ENCODE results near the gene CHST11. TPM values are rescaled to one million over a fixed set of nuclear protein-coding genes. Genes with fewer than 3 reads are reported as not detected.

The CHST11 gene
- total RNA-seq, 1 donor from 2014 or later = 20.6 TPM

DNA sequence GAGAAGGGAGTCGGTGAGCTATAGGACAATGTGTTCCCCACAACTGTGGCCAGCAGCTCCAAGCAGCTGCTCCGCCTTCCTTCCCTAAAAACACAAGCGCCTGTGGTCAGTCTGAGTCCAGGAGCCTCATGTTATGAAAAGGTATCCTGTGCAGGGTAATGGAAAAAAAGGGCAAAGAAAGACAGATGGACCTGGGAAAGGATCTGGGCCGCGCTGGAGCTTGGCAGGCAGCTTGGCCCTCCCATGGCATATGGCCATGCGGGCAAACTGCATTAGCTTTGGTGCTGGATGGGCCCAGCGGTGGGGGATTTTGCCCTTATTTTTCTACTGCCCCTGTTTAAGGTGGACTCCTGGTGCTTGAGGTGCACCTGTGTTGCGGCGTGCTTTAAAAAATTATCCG lies 23.7 kb upstream of the CHST11 start:
- no peak for DNase-seq (ENCODE audit: low read depth)

- no peak for DNase-seq (ENCODE audit: low read depth)
These were observed 22.6 kb upstream of the CHST11 start for GRCh38 chr12:104434129-104434528.

- no peak for DNase-seq (ENCODE audit: low read depth)
These were observed 21.6 kb upstream of the CHST11 start for GRCh38 chr12:104435175-104435574.

DNA sequence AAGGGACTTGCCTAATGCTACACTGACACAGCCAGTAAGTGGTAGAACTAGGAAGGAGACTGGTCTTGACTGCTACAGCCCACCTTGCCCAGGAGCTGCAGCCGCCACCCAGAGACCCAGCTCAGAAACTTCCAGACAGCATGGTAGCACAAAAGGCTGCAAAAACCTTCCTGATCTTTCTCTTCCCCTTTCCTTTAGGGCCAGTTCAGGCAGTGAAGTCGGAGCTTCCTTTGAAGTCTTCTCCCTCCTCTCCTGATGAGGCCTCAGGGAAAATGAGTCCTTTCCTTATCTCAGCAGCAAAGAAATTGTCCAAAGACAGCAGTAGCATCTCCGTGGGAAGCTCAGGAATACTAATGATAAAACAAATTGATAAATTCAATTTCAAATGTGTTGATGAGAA lies 21.0 kb upstream of the CHST11 start:
- DNase-seq (ENCODE audit: low read depth) = no peak

DNA sequence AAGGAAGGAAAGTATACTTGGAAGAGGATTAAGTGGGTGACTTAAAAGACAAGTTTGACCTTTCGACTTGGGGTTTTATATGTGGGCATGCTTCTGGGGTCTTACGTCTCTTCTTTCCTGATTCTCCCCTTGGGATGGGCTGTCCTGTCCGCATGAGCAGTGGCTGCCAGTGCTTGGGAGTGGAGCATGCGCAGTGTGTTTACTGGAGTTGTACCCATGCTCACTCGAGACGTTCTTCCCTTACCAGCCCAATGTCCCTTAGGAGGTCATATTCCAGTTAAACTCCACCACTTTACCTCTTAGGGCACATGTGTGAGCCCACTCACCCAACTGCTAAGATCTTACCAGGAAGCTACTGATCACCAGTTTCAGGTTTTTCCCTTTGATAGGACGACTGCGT lies 20.0 kb upstream of the CHST11 start:
- no peak for DNase-seq (ENCODE audit: low read depth)

DNA sequence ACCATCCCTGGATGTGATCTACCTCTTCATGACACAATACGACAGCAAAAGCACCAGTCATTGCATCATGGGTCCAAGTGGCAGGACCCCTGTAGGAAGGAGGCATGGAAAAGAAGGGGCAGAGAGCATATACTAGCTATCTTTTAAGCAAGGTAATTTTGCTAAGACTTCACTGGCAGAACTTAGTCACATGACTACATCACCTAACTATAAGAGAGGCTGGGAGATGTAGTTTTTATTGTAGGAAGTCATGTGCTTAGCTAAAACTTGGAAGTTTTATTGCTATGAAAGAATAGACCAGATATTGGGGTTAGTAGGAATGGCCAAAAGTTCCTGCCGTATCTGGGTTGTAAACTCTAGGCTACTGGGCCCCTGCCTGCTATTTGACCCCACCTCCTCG lies 18.6 kb upstream of the CHST11 start:
- DNase-seq (ENCODE audit: low read depth) = no peak

GRCh38 chr12:104439137-104439536 lies 17.6 kb upstream of the CHST11 start:
- no peak for DNase-seq (ENCODE audit: low read depth)

DNA sequence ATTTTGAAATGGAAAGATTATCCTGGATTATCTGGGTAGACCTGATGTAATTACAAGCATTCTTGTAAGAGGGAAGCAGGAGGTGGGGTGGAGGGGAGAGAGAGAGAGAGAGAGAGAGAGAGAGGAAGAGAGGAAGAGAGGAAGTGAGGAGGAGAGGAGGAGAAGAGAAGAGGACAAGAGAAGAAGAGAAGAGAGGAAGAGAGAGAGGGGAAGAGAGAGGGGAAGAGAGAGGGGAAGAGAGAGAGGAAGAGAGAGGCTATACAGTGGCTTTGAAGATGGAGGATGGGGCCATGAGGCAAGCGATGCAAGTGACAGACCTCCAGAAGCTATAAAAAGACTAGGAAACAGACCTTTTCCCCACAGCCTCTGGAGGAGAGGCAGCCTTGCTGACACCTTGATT lies 13.7 kb upstream of the CHST11 start:
- no peak for DNase-seq (ENCODE audit: low read depth)

DNA sequence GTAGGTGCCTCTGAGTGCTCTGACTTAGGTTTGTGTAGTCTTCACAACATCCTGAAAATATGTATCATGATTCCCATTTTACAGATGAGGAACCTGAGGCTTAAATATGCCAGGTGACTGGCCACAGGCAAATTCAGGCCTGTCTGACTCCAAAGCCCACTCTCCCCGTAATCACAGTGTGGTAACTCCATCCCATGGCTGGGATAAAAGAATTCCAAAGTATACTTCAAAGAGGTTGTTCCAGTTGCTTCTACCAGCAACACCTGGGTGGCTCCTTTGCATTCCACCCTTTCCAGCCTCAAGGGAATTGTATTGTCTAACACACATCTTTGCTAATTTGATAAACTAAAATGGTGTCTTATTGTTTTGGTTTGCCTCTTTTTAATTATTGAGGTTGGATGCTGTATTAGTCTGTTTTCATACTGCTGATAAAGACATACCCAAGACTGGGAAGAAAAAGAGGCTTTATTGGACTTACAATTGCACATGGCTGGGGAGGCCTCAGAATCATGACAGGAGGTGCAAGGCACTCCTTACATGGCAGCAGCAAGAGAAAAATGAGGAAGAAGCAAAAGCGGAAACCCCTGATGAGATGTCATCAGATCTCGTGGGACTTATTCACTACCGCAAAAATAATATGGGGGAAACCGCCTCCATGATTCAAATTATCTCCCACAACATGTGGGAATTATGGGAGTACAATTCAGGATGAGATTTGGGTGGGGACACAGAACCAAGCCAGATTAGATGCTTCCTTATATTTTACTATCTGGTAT lies 9.9 kb upstream of the CHST11 start:
- no peak for DNase-seq (ENCODE audit: low read depth)

DNA sequence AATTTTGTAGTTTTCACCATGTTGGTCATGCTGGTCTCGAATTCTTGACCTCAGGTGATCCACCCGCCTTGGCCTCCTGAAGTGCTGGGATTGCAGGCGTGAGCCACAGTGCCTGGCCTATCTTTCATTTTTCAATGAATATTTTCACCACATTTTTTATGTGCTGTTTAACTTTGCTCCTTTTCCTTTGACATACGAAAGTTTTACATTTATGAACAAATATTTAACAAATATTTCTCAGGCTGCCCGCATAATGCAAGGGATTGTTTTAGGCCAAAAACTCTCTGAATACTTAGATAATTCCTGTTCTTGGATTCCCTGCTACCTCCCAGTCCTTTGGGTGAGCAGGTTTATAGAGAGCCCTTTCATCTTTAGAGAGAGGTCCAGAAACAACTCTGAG lies 8.7 kb upstream of the CHST11 start:
- DNase-seq (ENCODE audit: low read depth) = no peak

GRCh38 chr12:104448451-104448850 lies 8.3 kb upstream of the CHST11 start:
- DNase-seq (ENCODE audit: low read depth) = no peak

- DNase-seq (ENCODE audit: low read depth) = no peak
These were observed 6.0 kb upstream of the CHST11 start for GRCh38 chr12:104450700-104451099.

DNA sequence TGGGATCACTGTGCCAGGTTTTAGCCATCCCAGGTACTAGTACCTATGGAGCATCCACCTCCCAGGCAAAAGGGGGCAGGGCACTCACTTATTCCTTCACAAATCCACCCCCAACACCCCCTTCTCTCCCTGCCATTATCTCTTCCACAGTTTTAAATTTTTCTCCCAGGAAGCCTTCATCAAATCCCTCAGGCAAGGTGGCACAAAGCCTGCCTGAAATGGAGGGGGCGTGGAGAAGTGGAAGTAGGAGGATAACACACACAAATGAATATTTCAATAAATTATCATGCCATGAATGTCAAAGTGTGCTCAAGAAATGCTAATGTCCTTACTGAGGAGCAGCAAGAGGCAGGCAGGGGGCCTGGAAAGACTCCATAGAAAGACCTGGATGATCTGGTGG lies 4.7 kb upstream of the CHST11 start:
- DNase-seq (ENCODE audit: low read depth) = no peak

DNA sequence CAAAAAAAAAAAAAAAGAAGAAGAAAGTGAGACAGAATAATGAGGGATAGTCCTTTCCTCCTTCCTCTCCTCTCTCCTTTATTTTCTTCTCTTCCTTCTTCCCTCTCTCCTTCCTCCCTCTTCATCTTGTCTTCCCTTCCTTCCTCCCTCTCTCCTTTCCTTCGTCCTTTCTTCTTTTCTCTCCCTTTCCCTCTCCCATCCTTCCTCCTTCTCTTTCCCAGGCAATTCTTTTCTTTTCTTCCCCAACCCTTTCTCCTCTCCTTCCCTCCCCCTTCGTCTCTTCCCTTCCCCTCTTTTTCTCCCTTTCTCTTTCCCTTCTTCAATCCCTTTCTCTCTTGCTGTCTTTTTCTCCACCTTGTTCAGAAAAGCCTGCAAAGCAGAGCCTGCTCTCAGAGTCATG lies 3.6 kb upstream of the CHST11 start:
- DNase-seq (ENCODE audit: low read depth) = no peak

GRCh38 chr12:104454997-104455396 lies 1.8 kb upstream of the CHST11 start:
- peak; percentile 94 for DNase-seq (ENCODE audit: low read depth)

DNA sequence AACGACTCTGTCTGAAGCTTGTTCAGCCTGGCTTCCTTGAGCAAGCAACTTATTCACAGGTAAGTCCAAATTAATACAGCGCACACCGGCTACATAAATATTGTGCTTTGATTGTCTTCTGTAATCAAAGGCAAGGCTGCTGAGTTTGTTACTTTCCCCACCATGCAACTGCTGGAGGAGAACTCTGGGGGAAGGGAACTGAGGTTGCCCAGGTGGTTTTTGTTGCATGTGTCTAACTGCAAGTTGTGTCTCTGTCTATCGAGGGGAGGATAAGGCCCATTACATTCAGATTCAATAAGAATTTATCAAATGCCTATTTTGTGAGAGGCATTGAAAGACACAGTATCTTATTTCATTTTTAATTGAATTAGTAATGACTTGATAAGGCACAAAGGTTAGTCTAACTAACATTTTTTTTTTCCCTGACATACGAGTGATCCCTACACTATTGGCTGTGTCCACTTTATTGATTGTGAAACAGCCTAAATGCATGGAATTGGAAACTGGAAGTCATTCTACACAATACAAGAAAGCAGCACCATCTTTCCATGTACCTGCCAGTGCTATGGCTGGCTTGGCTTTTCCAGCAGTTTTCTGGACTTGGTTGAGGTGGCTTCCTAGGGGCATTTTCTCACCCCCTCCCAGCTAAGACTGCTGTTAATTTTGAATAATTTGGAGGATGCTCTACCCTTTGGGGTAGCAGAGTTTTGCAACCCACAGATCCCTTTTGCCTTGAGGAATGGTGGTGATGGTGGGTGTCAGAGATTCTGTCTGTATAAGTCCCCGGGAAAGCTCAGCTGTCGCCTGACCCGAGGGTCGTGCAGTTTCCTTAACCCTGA lies 951 bp upstream of the CHST11 start:
- no peak for DNase-seq (ENCODE audit: low read depth)

GRCh38 chr12:104456950-104457745 lies 400 bp downstream of the CHST11 start:
- peak; percentile 69 for DNase-seq (ENCODE audit: low read depth)

- DNase-seq (ENCODE audit: low read depth) = no peak
These were observed 1.3 kb downstream of the CHST11 start for GRCh38 chr12:104457746-104458693.

- no peak for DNase-seq (ENCODE audit: low read depth)
These were observed 2.1 kb downstream of the CHST11 start for GRCh38 chr12:104458694-104459367.

- no peak for DNase-seq (ENCODE audit: low read depth)
These were observed 2.7 kb downstream of the CHST11 start for GRCh38 chr12:104459368-104459909.
